HepG2 (cell line): Measurements from ENCODE around the gene NUP93. TPM values are rescaled to one million over a fixed set of nuclear protein-coding genes. Genes with fewer than 3 reads are reported as not detected.

Source experiments
- ATAC-seq: fragments of 200-7000 bp; cut with Tn5 transposase; 3 replicates; pipeline ENCODE4 v1.9.1; 2020; ENCODE audit warnings: mild to moderate bottlenecking, moderate library complexity
- BruUV-seq: library from RNA; stranded (reverse); fragments of 400-500 nt; replicated peaks from 2 replicates; lab custom pipeline; 2021; lab: Mats Ljungman, UMichigan
- CTCF ChIA-PET: fragments of 300-600 bp; formaldehyde crosslinking; extraction: SDS; loops from one replicate; lab custom pipeline; 2021; ENCODE audit warnings: low total read pairs, inconsistent platforms, low intra/inter-chr PET ratio; lab: Yijun Ruan, JAX
- POLR2A ChIA-PET: fragments of 350-600 bp; sonication (Branson Sonifier 250); formaldehyde crosslinking; loops from one replicate; lab custom pipeline; 2020; ENCODE audit warnings: antibody characterized with exemption, inconsistent platforms; lab: Yijun Ruan, JAX
- DNase-seq: peaks from one replicate; pipeline ENCODE4 v3.0.0-alpha.2; 2015; ENCODE audit warnings: low spot score
- FAIRE-seq: peaks from 3 replicates; lab custom pipeline; 2011; peaks lifted over from hg19 to GRCh38; lab: Jason Lieb, UNC
- H2AFZ ChIP-seq: one replicate; pipeline ENCODE4 v1.6.1; 2011; ENCODE audit warnings: low read length, inconsistent platforms
- H3K27ac ChIP-seq: fragments of 300-600 bp; 3 replicates; pipeline ENCODE4 v1.8.0; 2011; ENCODE audit warnings: mixed run types, mild to moderate bottlenecking, mixed read lengths, low read length, inconsistent platforms; ENCODE audit not compliant: insufficient read depth; ENCODE audit errors: extremely low read length
- H3K27me3 ChIP-seq, 2 experiments: fragments of 200-600 bp in 1 of 2; 2 replicates in 1 of 2; 3 replicates in 1 of 2; pipeline versions ENCODE4 v1.6.0 to v1.8.0; 2011; ENCODE audit warnings: low read length in 2 of 2, mild to moderate bottlenecking in 2 of 2, moderate library complexity in 2 of 2, inconsistent platforms in 1 of 2; ENCODE audit not compliant: insufficient read depth in 2 of 2, control insufficient read depth in 1 of 2
- H3K36me3 ChIP-seq, 2 experiments: fragments of 200-600 bp in 1 of 2; replicated peaks in 1 of 2; 2 replicates in 1 of 2; 3 replicates in 1 of 2; pipeline versions ENCODE4 v1.5.1 to v1.8.0; 2011; ENCODE audit warnings: low read length in 2 of 2, inconsistent platforms in 1 of 2; ENCODE audit not compliant: insufficient read depth in 2 of 2, control insufficient read depth in 1 of 2
- H3K4me1 ChIP-seq: 2 replicates; pipeline ENCODE4 v1.5.1; 2012; ENCODE audit warnings: low read length, inconsistent platforms; ENCODE audit not compliant: insufficient read depth
- H3K4me2 ChIP-seq: 2 replicates; pipeline ENCODE4 v1.6.0; 2011; ENCODE audit warnings: low read depth, low read length, inconsistent platforms
- H3K4me3 ChIP-seq, 3 experiments: fragments of 200-600 bp in 1 of 3; sonication (generic), shearing (Covaris generic) in 1 of 3; replicated peaks in 1 of 3; 2 replicates each; pipeline ENCODE4 v1.5.1; 2011 to 2016; ENCODE audit warnings: low read length in 3 of 3, inconsistent platforms in 2 of 3, low read depth in 2 of 3, mild to moderate bottlenecking in 2 of 3, control low read depth in 1 of 3, mixed read lengths in 1 of 3; ENCODE audit not compliant: insufficient read depth in 1 of 3
- H3K79me2 ChIP-seq: one replicate; pipeline ENCODE4 v1.6.1; 2011; ENCODE audit warnings: low read length, inconsistent platforms; ENCODE audit not compliant: insufficient read depth
- H3K9ac ChIP-seq: 2 replicates; pipeline ENCODE4 v1.6.0; 2011; ENCODE audit warnings: mild to moderate bottlenecking, low read depth, low read length, inconsistent platforms; ENCODE audit not compliant: insufficient read depth
- H3K9me3 ChIP-seq: 2 replicates; pipeline ENCODE4 v1.5.1; 2012; ENCODE audit warnings: mild to moderate bottlenecking, low read length
- H4K20me1 ChIP-seq: 2 replicates; pipeline ENCODE4 v1.6.0; 2011; ENCODE audit warnings: inconsistent platforms, mild to moderate bottlenecking, low read length, moderate library complexity; ENCODE audit not compliant: insufficient read depth
- CC2D1A ChIP-seq: sonication (generic); formaldehyde crosslinking; IDR thresholded peaks from 2 replicates; pipeline ENCODE4 v1.8.1; 2023; ENCODE audit warnings: mild to moderate bottlenecking, missing genetic modification reagents
- EEA1 ChIP-seq: sonication (generic); formaldehyde crosslinking; IDR thresholded peaks from 2 replicates; pipeline ENCODE4 v1.5.1; 2020; ENCODE audit warnings: mild to moderate bottlenecking, missing genetic modification reagents, borderline replicate concordance
- HMGA1 ChIP-seq: sonication (generic); formaldehyde crosslinking; conservative IDR thresholded peaks from 2 replicates; pipeline ENCODE4 v1.4.0; 2020; ENCODE audit warnings: missing genetic modification reagents
- HNRNPH1 ChIP-seq: fragments of 200-400 bp; formaldehyde crosslinking; optimal IDR thresholded peaks from 2 replicates; pipeline ENCODE3; 2017; ENCODE audit warnings: mild to moderate bottlenecking, low read depth, low read length
- MBD4 ChIP-seq: IDR thresholded peaks from 2 replicates; pipeline ENCODE4 v1.6.1; 2012; ENCODE audit warnings: low read length, inconsistent platforms, borderline replicate concordance
- NR2F1 ChIP-seq, 2 experiments: fragments of 450-650 bp in 1 of 2; formaldehyde crosslinking in 1 of 2; IDR thresholded peaks; 2 replicates each; pipeline versions ENCODE4 v1.5.0 to v1.6.1; 2016 to 2020; ENCODE audit warnings: mild to moderate bottlenecking in 1 of 2, missing compliant biosample characterization in 1 of 2, missing genetic modification reagents in 1 of 2, moderate library complexity in 1 of 2
- RAD51 ChIP-seq: fragments of 450-650 bp; IDR thresholded peaks from 2 replicates; pipeline ENCODE4 v1.6.1; 2016; ENCODE audit warnings: borderline replicate concordance
- RNF2 ChIP-seq: fragments of 450-650 bp; conservative IDR thresholded peaks from 2 replicates; pipeline ENCODE4 v1.6.1; 2016; ENCODE audit warnings: low read depth
- SOX5 ChIP-seq: IDR thresholded peaks from 2 replicates; pipeline ENCODE4 v1.6.1; 2016; ENCODE audit warnings: borderline replicate concordance
- ZNF180 ChIP-seq: sonication (generic); formaldehyde crosslinking; IDR thresholded peaks from 2 replicates; pipeline ENCODE4 v1.4.0; 2020; ENCODE audit warnings: low read depth, missing genetic modification reagents, borderline replicate concordance
- ZNF552 ChIP-seq: sonication (generic); formaldehyde crosslinking; IDR thresholded peaks from 2 replicates; pipeline ENCODE4 v1.9.0; 2022; ENCODE audit warnings: missing genetic modification reagents, mild to moderate bottlenecking, borderline replicate concordance
- ZNF660 ChIP-seq: sonication (generic); formaldehyde crosslinking; IDR thresholded peaks from 2 replicates; pipeline ENCODE4 v1.5.1; 2020; ENCODE audit warnings: mild to moderate bottlenecking, low read depth, missing genetic modification reagents, borderline replicate concordance
- ZNF737 ChIP-seq: sonication (generic); formaldehyde crosslinking; IDR thresholded peaks from 2 replicates; pipeline ENCODE4 v1.5.0; 2020; ENCODE audit warnings: missing genetic modification reagents, mild to moderate bottlenecking, borderline replicate concordance
- ZNF816 ChIP-seq: sonication (generic); formaldehyde crosslinking; IDR thresholded peaks from 2 replicates; pipeline ENCODE4 v1.8.0; 2022; ENCODE audit warnings: missing genetic modification reagents, mild to moderate bottlenecking, borderline replicate concordance
- WGBS: methylation state at CpG from one replicate; pipeline ENCODE4 v1.1.6; 2017; ENCODE audit warnings: low lambda C conversion rate; 5-methylcytosine and 5-hydroxymethylcytosine counted together
- in situ Hi-C: cut with HindIII; loops from 2 replicates; pipeline ENCODE4 v1.10.0; 2017; ENCODE audit warnings: low pct_unique_long_range_greater_than_20kb; ENCODE audit not compliant: extremely low pct_ligation_motif_present
- intact Hi-C: fragments of 100-400 bp; cut with micrococcal nuclease; formaldehyde crosslinking; loops from one replicate; pipeline ENCODE4 v1.10.0; 2022; ENCODE audit not compliant: unreplicated experiment
- polyA plus RNA-seq, 8 experiments: library from polyadenylated mRNA; depleted of rRNA in 3 of 8; stranded (reverse) in 7 of 8; unstranded in 1 of 8; fragments of >200 nt; fragmentation: Illumina TruSeq in 4 of 8; extraction: Trizol in 4 of 8; gene quantifications; 2 replicates each; pipeline versions ENCODE4 v1.2.1 to v1.2.3, GENCODE V29; 2011 to 2016; ENCODE audit warnings: low read depth in 4 of 8, missing spikeins in 1 of 8, mixed read lengths in 1 of 8; ENCODE audit not compliant: insufficient read depth in 1 of 8
- total RNA-seq, 5 experiments: library from RNA; depleted of rRNA; stranded (reverse); fragments of >200 nt; fragmentation: Illumina TruSeq; extraction: Trizol; gene quantifications; 2 replicates each; pipeline ENCODE4 v1.2.3, GENCODE V29; 2016; ENCODE audit warnings: low read depth in 1 of 5
- TF ChIP-seq, protein P1 (sequence below): sonication (generic); formaldehyde crosslinking; IDR thresholded peaks from 2 replicates; pipeline ENCODE4 v1.8.0; 2022; ENCODE audit warnings: missing genetic modification reagents, low read depth, mild to moderate bottlenecking, borderline replicate concordance
- TF ChIP-seq, protein P2 (sequence below): sonication (generic); formaldehyde crosslinking; IDR thresholded peaks from 2 replicates; pipeline ENCODE4 v1.4.0; 2020; ENCODE audit warnings: missing genetic modification reagents, borderline replicate concordance

NUP93 gene
- total and polyA plus RNA-seq, 2 of the 13 experiments (the other 11 are each of a cell fraction or from before 2014, with no cell fraction given) = 58.5 to 140 TPM

DNA sequence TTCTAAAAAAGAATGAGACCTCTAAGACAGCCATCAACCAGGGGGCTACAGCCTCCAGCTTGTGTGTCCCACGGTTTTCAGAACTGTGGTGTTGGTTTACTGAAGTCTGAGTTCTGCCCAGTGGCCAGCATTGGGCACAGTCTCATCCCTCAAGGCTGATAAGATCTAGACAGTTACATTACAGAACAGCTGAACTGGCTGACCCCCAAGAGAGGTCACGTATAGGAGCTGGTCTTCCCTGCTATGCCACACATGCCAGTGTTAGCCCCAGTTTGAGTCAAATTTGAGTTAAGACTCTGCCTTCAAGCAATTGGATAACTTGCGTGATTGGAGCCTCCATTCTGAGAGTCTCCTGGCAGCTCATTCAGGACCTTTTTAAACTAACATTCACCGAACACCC lies 14.8 kb upstream of the NUP93 start:
- BruUV-seq = no TSS peak
- Histone ChIP-seq H3K9me3 (no peaks in the 10 kb centered on the region), H3K4me2 (no peak overlapping the region), H3K79me2 (no peaks in the 10 kb centered on the region)
- no peak for FAIRE-seq
- TF ChIP-seq SOX5 = no peak
- no peak for TF ChIP-seq ZNF660 (CRISPR knock-in tag)
- no peak for TF ChIP-seq ZNF552
- TF ChIP-seq, protein P1, sequence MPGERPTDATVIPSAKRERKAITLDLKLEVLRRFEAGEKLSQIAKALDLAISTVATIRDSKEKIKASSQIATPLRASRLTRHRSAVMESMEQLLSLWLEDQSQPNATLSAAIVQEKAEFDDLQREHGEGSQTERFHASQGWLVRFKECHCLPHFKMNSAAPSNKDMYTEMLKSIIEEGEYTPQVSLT (CRISPR knock-in tag) = no peak
- no peak for TF ChIP-seq EEA1 (CRISPR knock-in tag)
- TF ChIP-seq, all 625 proteins: peak for 0
- no peak overlapping the region for H3K4me3 ChIP-seq
- CTCF ChIA-PET = no interaction called here
- intact Hi-C loops = no loop called here
- H3K27ac ChIP-seq = no peak overlapping the region
- no peak overlapping the region for H3K9ac ChIP-seq
- 20% methylated on average over 4 of the region's 4 CpGs for WGBS
- no peaks in the 10 kb centered on the region for H4K20me1 ChIP-seq
- no peak for ATAC-seq
- H2AFZ ChIP-seq = no peak overlapping the region
- in situ Hi-C loops = no loop called here
- H3K27me3 ChIP-seq = peaks cover 0 to 4% of the 10 kb centered on the region in 2 experiments; a peak in 1 of 5 replicates
- POLR2A ChIA-PET = no interaction called here
- H3K36me3 ChIP-seq = no peaks in the 10 kb centered on the region
- H3K4me1 ChIP-seq = peaks cover 1% of the 10 kb centered on the region
- no peak for DNase-seq

DNA sequence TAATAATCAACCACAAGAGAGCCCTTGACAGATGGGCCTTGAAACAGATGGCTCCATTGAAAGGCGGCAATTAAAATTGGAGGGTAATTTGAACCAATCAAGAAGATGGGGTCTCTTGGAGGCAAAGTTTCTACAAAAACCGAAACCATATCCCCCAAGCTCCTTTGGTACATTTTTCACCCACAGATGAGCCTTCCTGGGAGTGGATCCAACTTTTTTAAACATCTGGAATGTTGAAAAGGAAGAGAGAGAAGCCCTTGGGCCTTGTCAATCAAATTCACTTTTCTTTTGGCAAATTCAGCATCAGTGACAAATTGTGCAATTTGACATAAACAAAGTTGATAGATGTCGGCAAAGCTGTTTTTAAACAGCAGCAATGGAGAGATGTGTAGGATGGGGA lies 13.2 kb upstream of the NUP93 start:
- H3K9ac ChIP-seq = no peak overlapping the region
- H4K20me1 ChIP-seq = no peaks in the 10 kb centered on the region
- H2AFZ ChIP-seq = no peak overlapping the region
- no peak overlapping the region for H3K27ac ChIP-seq
- H3K4me2 ChIP-seq = no peak overlapping the region
- in situ Hi-C loops = no loop called here
- no peaks in the 10 kb centered on the region for H3K4me1 ChIP-seq
- H3K9me3 ChIP-seq = no peaks in the 10 kb centered on the region
- WGBS = 34% methylated on average over 3 of the region's 3 CpGs
- H3K4me3 ChIP-seq = no peak overlapping the region
- H3K36me3 ChIP-seq = no peaks in the 10 kb centered on the region
- BruUV-seq = no TSS peak
- FAIRE-seq (no peak), ATAC-seq (no peak), DNase-seq (no peak)
- H3K79me2 ChIP-seq = no peaks in the 10 kb centered on the region
- CTCF ChIA-PET = no interaction called here
- intact Hi-C loops = no loop called here
- peaks cover 0 to 3% of the 10 kb centered on the region in 2 experiments; a peak in 1 of 5 replicates for H3K27me3 ChIP-seq
- POLR2A ChIA-PET = no interaction called here
- TF ChIP-seq RNF2 (no peak), ZNF180 (no peak), HMGA1 (CRISPR knock-in tag) (no peak), ZNF816 (CRISPR knock-in tag) (no peak), NR2F1 (CRISPR knock-in tag; IDR thresholded peaks at IDR 0.05) (no peak), RAD51 (no peak), ZNF737 (CRISPR knock-in tag) (no peak), CC2D1A (CRISPR knock-in tag) (no peak), MBD4 (no peak), HNRNPH1 (no peak)
- TF ChIP-seq, protein P2, sequence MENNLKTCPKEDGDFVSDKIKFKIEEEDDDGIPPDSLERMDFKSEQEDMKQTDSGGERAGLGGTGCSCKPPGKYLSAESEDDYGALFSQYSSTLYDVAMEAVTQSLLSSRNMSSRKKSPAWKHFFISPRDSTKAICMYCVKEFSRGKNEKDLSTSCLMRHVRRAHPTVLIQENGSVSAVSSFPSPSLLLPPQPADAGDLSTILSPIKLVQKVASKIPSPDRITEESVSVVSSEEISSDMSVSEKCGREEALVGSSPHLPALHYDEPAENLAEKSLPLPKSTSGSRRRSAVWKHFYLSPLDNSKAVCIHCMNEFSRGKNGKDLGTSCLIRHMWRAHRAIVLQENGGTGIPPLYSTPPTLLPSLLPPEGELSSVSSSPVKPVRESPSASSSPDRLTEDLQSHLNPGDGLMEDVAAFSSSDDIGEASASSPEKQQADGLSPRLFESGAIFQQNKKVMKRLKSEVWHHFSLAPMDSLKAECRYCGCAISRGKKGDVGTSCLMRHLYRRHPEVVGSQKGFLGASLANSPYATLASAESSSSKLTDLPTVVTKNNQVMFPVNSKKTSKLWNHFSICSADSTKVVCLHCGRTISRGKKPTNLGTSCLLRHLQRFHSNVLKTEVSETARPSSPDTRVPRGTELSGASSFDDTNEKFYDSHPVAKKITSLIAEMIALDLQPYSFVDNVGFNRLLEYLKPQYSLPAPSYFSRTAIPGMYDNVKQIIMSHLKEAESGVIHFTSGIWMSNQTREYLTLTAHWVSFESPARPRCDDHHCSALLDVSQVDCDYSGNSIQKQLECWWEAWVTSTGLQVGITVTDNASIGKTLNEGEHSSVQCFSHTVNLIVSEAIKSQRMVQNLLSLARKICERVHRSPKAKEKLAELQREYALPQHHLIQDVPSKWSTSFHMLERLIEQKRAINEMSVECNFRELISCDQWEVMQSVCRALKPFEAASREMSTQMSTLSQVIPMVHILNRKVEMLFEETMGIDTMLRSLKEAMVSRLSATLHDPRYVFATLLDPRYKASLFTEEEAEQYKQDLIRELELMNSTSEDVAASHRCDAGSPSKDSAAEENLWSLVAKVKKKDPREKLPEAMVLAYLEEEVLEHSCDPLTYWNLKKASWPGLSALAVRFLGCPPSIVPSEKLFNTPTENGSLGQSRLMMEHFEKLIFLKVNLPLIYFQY (CRISPR knock-in tag) = no peak
